ENCODE data around the gene DLX4.

DLX4 gene, protein sequence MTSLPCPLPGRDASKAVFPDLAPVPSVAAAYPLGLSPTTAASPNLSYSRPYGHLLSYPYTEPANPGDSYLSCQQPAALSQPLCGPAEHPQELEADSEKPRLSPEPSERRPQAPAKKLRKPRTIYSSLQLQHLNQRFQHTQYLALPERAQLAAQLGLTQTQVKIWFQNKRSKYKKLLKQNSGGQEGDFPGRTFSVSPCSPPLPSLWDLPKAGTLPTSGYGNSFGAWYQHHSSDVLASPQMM

DNA sequence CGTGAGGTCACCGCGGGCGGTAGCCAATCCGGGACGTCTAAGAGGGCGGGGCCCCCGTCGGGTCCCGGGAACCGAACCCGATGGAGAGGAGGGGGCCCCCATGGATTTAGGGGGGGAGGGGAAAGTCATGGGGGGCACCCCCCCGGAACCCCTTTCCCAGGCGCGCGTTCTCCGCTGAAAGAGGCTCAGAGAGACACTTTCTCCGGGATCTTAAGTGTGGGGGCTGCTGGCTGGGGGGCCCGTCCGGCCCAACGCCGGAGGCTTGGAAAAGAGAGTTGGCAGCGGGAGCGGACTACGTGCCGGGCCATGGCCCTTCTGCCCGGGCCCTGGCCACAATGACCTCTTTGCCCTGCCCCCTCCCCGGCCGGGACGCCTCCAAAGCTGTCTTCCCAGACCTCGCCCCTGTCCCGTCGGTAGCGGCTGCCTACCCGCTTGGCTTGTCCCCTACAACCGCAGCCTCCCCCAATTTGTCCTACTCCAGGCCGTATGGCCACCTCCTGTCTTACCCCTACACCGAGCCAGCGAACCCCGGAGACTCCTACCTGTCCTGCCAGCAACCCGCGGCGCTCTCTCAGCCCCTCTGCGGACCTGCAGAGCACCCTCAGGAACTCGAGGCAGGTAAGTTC lies at the start of gene DLX4:
DLX4 (plus strand) TSS at position 57 of the 626 bp plus-strand sequence; CDS start at position 336, 279 bp downstream.
- DNase-seq: no peak

DNA sequence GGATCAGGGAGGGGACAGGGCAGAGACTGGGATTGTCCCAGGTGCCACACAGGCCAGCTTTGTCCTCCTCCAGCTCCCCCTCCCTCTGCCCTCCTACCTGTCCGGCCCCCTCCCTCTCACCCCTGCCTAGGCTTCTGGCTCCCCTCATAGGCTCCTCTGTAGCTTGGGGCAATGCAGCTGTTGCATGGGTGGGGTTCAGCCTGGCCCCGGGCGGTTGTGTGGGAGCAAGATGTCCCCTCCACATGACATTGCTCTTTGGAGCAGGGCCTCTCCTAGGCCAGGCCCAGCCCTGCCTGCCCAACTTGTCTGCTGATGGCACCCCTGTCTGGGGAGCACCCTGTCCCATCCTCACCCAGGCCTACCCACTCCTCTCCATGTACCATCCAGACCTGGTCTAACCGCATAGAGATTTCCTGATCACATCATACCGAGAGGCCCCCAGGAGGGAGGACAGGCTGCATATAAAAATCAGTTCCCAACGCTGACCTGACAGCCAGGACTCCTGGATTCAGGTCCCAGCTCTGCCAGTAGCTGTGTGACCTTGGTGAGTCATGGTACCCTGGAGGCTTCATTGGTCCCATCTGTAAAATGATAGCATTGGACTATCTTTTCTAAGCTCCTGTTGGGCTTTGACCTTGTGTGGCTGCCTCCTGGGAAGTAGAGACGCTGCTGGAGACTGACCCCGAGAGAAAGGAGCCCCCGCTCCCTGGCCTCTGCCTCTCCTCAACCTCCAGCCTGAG lies 48.8 kb upstream of the DLX4 start:
- no peak for DNase-seq

DNA sequence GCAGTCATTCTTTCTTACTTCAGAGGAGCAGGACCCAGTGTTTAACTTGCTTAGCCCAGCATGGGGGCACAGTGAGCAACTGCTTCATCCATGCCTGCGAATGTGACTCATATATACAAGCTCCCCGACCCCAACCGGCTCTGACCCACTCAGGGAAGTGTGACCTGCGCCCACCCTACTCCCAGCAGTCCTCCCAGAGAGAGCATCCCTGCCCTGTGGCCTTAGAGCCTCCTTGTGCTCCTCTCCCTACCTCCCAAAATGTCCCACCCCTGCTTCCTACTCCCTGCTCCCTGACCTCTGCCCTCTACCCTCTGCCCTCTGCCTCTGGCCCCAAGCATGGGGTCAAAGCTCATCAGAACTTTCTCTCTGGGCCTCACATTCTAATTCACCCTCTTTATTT lies 46.9 kb upstream of the DLX4 start:
- no peak for DNase-seq

DNA sequence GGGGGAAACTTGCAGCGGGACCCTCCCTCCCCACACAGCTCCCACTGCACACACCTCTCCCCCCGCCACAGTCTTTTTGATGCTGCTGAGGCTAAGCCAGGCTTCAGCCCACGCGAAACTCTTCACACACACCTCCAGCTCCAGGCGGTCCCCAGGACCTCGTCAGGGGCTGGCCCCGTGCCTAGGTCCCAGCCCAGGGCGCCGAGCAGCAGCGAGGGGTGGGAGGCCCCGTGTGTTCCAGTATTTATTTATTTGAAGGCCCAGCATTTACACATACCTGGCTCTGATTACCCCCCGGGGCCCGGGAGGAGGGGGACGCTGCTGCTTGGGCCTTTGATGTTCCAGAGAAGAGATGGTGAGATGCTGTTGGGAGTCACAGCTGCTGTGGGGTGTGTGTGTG lies 44.9 kb upstream of the DLX4 start:
- no peak for DNase-seq

DNA sequence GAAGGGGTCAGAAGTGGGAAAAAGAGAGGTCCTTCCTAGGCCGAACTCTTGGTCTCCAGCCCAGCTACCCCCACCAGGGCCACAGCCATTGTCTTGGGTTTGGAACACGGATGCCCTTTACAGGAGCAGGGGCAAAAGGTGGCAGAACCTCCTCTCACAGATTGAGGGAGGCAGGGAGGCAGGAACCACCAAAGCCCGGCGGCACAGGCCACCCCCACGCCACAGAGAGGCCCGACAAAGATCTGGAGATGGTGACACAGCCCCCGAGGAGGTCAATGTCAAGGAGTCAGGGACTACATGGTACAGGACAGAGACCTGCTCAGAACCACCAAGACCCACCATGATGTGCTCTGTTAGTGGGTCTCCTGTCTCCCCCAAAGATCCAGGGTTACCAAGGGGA lies 44.4 kb upstream of the DLX4 start:
- DNase-seq: no peak

DNA sequence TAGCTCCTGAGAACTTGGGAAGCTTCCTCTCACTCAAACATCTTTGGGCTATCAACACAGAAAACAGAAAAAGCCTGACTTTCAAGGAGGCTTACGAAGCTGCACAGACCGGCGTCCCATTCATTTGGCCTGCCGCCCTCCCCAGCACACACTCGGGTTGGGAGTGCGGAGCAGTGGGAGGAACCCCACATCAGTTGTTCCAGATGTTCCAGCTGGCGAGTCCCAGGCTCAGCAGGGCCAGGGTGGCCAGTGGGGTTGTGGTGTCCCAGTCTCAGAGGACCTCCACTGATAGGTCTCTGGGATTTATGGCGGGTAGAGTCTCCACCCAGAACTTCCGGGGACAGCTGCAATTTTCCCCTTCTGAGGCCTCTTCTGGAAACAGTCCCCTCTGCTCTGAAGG lies 43.1 kb upstream of the DLX4 start:
- no peak for DNase-seq

DNA sequence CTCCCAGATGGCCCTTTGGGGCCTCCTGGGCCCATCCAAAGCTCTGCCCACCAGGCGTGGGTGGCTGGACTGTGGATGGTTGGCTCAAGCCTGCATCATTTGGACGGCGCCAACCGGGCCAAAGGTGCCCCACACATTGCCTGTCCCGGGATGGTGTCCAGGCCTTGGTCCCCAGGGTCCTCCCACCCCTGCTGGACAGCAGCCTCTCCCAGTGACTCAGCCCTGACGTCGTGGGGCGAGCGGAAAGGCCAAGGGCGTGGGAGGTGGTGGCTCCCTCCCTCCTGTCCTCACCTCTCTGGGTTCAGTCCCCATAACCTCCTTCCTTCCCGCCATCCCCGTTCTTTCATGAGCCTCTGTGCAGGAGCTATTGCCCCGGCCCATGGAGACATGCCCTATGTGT lies 42.1 kb upstream of the DLX4 start:
- DNase-seq: no peak

DNA sequence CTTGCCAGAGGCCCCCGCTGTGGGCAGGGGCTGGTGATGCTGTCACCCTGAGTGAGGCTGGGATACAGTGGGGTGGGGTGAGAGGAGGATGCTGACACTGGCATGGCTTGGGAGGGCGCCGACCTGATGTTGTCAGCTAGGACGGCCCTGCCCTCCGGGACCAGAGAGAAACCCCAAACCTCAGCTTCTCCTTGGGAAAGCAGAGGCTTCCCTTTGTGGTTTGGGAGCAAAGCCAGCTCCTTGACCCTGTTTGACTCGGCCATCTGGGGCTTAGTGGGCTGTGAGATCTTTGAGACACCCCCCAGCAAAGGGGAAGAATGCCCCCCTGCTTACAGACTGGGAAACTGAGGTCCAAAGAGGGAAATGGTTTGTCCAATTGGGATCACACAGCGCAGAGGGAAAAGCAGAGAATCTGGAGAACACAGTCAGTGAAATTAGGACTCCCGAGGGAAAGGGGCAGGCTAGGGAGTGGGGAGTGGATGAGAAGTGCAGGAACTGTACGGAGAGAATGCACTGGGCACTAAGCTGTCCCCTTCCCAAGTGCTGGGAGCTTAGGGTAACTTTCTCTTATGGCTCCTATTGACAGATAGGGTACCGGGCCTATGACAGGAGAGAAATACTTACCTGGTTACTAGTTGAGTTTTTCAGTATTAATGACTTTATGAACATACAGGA lies 40.7 kb upstream of the DLX4 start:
- no peak for DNase-seq

DNA sequence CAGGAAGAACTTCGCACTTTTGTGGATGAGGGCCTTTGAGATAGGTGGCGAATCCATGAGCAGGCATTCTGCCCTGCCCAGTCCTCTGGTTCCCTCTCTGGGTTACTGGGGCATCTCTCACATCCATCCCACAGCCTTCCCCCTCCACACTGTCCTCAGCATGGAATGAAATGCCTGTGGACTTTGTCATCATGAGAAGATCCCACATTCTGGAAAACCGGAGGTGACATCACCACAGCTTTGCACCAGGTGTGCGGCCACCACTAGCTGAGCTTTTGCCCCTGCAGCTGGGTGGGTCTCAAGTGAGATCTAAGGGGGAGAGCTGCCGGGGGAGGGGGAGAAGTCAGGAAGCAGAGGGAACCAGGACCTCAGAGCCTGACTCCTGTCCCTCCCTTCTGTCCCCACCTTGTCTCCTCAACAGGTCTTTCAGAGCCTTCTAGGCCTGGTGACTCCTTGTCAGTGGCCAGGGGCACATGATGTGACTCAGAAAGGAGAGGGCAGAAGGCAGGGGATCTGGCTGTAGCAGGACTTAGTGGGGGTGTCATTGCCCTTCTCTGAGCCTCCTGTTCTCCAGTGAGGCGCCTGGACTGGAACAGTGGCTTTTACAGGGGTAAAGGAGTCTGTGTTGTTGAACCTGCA lies 40.0 kb upstream of the DLX4 start:
- no peak for DNase-seq

DNA sequence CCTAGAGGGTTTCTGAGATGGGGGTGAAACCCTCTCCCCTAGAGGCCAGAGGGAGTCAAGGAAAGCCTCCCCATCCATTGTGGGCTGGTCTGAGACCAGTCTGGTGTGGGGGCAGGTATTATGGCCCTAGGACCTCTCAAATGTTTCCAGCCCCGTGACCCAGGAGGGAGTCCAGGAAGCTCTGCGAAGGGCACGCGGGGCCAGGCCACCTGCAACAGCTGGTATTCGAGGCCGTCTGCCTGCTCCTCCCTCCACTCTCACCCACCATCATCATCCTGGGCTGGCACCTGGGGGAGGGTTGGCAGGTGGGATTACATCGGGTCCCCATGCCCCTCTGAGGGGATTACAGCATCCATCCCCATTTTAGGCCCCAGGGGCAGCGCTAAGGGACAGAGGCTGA lies 38.1 kb upstream of the DLX4 start:
- no peak for DNase-seq

DNA sequence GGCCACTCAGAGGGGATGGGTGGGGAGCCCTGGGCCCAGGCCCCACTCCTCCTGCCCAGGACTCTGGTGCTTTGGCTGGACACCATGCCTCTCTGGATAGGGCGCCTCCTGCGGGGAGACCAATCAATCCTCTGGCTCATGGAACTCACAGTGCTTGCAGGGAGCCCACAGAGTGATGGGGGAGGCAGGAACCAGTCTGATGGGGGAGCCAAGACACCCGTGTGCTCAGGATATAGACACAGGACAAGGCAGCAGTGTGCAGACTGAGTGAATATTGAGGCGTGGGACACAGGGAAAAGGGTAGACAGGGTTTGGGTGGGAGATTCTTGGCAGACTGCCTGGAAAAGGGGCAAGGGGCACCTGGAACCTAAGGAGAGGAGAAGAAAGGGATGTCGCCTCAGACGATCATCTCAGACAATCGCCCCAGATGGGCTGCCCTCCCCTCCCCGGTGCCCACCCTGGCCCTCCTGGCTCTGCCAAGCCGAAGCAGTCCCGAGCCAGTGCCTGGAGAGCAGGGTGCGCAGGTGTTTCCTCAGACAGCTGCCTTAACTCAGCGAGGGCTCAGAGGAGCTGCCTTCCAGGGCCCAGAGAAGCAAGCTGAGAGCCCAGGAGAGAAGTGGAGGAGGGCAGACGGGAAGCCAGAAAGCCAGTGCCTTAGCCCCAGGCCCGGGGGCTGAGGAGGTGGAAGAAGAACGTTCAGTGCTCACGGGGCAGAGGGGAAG lies 37.4 kb upstream of the DLX4 start:
- DNase-seq: no peak

DNA sequence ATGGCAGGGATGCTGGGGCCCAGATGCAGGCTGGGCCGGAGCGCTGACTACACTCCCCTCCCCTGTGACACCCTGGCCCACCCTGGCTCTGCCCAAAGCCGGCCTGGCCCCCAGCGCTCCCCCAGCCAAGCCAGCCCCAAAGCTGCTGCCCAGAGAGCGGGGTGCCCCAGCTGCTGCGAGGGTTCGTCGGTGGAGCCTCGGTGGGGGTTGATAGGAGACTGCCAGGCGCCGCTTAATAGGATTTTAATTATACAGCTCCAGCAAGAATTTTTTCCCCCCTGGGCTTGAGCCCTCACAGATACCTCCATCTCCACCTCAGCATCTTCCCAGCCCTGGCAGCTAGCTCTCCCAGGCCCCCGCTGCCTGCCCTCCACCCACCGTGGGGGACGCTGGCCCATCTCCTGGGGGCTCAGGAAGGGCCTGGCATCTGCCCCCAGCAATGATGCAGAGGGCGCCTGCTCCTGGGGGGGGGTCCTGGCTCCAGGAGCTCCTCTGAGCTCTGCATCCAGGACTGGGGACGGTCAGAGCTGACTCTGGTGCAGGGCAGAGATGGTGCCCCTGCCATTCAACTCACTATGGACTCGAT lies 36.8 kb upstream of the DLX4 start:
- DNase-seq: no peak

DNA sequence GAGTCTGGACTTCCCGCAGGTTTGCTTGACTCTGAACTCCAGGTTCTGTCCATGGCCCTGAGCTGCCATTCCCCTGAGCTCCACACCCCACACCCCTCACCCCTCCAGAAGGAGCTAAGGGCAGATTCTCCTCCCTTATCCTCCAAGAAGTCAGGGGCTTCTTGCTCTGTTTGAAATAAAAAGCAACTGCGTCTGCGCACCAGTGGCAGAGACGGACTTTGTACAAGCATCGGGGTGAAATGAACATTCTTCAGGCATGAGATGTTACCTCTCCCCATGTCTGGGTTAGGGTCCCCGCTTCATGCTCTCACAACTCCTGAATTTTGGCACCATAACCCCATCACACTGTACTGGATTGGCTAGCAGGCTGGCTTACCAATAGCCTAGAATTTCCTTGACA lies 36.1 kb upstream of the DLX4 start:
- no peak for DNase-seq

DNA sequence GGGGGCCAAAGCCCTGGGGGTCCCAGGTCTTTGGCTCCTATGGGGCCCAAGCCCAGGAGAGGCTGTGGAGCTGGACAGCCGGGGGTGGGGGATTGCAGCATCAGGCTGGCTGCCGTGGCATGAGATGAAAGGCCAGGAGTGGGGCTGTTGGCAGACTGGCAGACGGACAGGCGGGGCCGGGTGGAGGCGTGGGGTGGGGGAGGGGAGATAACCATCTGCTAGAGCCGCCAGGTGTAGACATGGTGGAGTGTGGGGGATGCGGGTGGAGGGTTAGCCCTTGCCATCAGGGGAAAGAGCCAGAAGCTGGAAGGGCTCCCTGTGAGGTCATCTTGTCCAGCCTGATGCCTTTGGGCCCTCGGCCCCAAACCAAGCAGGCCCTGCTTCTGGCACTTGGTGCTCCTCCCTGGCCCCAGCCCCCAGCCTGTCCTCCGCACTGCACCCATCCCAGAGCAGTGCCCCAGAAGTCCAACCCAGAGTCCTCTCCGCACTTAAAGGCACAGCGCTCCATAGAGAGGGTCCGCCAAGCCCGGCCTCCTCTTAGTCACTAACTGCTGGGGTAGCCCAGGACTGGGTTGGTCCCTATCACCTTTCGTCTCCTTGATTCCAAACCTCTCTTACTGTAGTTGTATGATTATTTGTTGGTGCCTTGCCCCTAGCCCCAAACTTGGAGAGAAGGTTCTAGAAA lies 33.3 kb upstream of the DLX4 start:
- no peak for DNase-seq

DNA sequence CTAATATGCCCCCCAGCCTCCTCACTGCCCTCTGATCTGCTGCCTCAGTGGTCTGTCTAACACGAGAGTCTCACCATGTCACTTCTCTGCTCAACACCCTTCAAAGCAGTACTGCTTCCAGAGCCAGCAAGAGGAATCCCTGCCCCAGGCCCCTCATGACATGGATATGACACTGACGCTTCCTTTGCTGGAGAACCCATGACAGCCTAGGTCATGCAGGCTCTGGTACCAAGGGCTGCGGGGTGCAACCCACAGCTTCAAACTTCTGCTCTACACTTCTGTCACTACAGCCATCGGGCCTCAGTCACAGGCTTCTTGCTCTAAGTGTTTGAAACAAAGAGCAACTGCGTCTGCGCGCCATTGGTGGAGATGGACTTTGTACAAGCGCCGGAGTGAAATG lies 32.6 kb upstream of the DLX4 start:
- no peak for DNase-seq

DNA sequence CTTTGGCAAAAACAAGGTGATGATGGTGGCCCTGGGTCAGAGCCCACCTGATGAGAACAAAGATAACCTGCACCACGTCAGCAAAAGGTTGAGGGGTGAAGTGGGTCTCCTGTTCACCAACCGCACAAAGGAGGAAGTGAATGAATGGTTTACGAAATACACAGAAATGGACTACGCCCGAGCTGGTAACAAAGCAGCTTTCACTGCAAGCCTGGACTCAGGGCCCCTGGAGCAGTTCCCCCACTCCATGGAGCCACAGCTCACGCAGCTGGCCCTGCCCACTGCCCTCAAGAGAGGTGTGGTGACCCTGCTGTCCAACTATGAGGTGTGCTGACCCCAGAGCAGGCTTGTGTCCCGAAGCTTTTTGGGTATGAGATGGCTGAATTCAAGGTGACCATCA lies 29.7 kb upstream of the DLX4 start:
- DNase-seq: no peak

DNA sequence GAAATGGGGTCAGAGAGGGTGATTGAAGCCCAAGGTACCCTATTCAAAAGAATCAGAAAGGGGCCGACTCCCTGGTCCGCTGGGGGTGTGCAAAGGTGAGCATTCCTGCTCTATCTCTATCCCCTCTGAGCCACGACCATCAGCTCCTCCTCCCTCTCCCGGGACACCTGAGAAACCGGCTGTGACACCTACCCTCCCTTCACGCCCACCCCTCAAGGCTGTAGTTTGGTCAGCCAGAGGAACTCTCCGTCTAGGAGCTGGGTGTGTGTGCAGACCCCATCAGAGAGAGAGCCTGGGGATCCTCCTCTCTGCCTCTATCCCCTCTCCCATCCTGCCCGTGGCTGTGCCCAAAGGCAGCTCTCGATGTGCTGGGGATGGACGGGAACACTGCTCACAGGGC lies 27.6 kb upstream of the DLX4 start:
- DNase-seq: no peak

DNA sequence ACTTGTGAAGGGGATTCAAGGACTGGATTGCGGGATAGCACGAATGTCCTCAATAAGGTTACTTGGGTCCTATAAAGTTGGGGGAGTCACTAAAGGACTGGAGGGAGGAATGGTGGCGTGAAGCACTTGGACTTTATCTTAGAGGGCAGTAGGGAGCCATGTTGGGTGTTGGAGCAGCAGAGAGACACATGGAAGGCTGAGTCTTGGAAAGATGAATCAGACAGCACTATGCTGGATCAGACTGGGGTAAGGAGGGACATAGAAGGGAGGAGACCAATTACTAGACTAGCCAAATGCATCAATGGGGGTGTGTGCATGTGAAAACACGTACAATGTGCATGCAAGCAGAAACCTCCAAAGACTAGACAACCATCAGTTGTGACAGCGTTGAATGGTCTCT lies 26.0 kb upstream of the DLX4 start:
- DNase-seq: no peak

DNA sequence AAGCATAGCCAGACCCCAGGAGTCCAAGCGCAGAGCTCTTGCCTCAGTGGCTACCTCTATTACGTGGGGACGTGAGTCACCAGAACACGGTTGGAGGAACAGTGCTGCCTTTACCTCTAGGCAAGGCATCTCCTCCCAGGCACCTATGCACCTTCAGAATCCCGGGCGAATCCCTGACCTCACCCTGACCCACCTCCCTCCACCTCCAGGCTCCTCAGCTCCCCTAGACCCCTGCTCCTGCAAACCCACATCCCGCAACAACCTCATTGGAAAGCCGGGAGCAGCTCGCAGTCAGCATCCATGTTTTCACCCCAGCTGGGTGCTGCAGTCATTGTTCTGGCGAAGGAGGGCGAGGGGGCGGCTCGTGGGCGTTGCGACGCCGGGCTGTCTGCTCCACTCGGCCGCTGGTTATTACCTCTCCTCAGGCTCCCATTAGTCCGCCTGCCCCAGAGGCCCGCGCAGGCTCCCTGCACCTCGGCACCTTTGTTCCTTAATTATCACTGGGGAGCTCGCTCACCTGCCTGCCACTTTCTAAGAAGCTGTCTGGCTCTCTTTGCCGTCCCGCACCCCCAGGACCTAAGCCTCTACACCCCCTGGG lies 24.6 kb upstream of the DLX4 start:
- no peak for DNase-seq

DNA sequence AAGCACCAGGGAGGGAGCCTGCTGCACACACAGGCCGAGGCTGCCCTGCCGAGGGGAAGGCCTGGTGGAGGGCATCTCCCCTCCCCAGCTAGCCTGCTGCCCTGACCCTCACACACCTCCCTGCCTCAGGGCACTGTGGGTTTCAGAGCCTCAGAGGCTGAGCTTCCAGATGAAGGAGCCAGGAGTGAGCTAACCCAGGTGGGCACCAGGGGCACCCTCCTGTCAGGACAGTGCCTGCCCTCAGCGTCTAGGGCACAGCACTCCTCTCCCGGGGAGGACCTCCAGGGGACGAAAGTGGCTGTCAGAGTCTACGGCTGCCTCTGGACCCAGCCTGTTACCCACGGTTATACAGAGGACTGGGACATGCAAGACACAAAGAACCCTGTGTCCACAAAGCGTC lies 22.8 kb upstream of the DLX4 start:
- no peak for DNase-seq

DNA sequence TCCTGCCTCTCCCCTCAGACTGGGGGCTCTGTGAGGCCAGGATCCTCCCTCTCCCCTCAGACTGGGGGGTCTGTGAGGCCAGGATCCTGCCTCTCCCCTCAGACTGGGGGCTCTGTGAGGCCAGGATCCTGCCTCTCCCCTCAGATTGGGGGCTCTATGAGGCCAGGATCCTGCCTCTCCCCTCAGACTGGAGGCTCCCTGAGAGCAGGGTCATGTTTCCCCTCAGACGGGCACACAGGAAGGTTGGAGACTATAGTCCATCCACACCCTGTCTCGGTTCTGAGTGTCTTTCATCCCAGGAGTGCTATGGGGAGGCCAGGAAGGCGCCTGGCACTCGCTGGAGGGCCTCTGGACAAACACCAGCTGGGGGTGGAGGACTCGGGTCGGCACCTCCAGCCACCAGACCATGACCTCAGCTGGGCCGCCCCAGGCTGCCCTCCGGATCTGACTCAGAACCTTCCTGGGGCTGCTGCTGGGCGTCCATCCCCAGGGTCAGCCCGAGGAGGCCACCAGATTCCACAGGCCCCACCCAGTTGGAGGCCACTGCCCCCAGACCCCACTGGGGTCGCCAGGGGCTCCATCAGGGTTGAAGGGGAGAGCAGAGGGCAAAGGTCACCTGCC lies 21.9 kb upstream of the DLX4 start:
- no peak for DNase-seq
